ENCODE data around the gene HFE. TPM values are rescaled to one million over a fixed set of nuclear protein-coding genes. Genes with fewer than 3 reads are reported as not detected.
A peak's percentile ranks its signal among the peaks of the same experiment; 100 is the strongest.

The HFE gene
- total and polyA plus RNA-seq, 2 of the 13 experiments (the other 11 are each of a cell fraction or from before 2014, with no cell fraction given): 3.7 to 6.3 TPM

GRCh38 chr6:26045065-26045927 is 41.9 kb upstream of the HFE start:
- H3K9ac ChIP-seq (ENCODE audit: insufficient read depth, low read depth, low read length): peak overlapping the region; percentile 82
- peak overlapping the region; percentile 94 for H3K27ac ChIP-seq (ENCODE audit: extremely low read length, insufficient read depth, low read length)
- POLR2A ChIA-PET: interaction anchor here (0.6 to 6.0 kb wide), 23 partner anchors 9 to 1791 kb away, joined by 3 to 322 read pairs (median 5); partner anchors contain the start of gene HFE
- no peaks in the 10 kb centered on the region; a peak in 1 of 5 replicates for H3K27me3 ChIP-seq (ENCODE audit: control insufficient read depth in 1 of 2, insufficient read depth in 2 of 2, low read length in 2 of 2)
- intact Hi-C loops (cut with micrococcal nuclease; ENCODE audit: unreplicated experiment): loop anchor here (1.0 kb wide), 1 partner anchor 10 kb away; no protein-coding TSS in a partner anchor
- H3K4me1 ChIP-seq (ENCODE audit: insufficient read depth, low read length): peaks cover 31% of the 10 kb centered on the region
- no peaks in the 10 kb centered on the region for H3K9me3 ChIP-seq (ENCODE audit: low read length)
- in situ Hi-C loops (cut with HindIII; ENCODE audit: extremely low pct_ligation_motif_present, low pct_unique_long_range_greater_than_20kb): no loop called here
- H3K36me3 ChIP-seq (replicated peaks in 1 of 2; ENCODE audit: control insufficient read depth in 1 of 2, insufficient read depth in 2 of 2, low read length in 2 of 2): no peaks in the 10 kb centered on the region
- peak overlapping the region; percentile 58 to 73 (median 63) for H3K4me3 ChIP-seq (replicated peaks in 1 of 3; ENCODE audit: insufficient read depth in 1 of 3, low read depth in 2 of 3, low read length in 3 of 3)
- no peaks in the 10 kb centered on the region for H4K20me1 ChIP-seq (ENCODE audit: insufficient read depth, low read length)
- FAIRE-seq: peak; percentile 94
- H2AFZ ChIP-seq (ENCODE audit: low read length): peak overlapping the region; percentile 58
- H3K4me2 ChIP-seq (ENCODE audit: low read depth, low read length): peak overlapping the region; percentile 92
- ATAC-seq: peak; percentile 74
- peak; percentile 99 for DNase-seq (ENCODE audit: low spot score)
- CTCF ChIA-PET (ENCODE audit: low intra/inter-chr PET ratio, low total read pairs): no interaction called here
- TSS peak; percentile 98 for BruUV-seq (replicated peaks)
- 1% methylated on average over 47 of the region's 47 CpGs for WGBS (ENCODE audit: low lambda C conversion rate)
- H3K79me2 ChIP-seq (ENCODE audit: insufficient read depth, low read length): no peaks in the 10 kb centered on the region
- TF ChIP-seq TRAFD1 (CRISPR knock-in tag; IDR thresholded peaks at IDR 0.05; ENCODE audit: borderline replicate concordance): no peak
- peak; percentile 89 for TF ChIP-seq MTF1 (CRISPR knock-in tag; IDR thresholded peaks at IDR 0.05)
- TF ChIP-seq E2F5 (CRISPR knock-in tag; conservative IDR thresholded peaks at IDR 0.05): peak; percentile 90; the same call in 1 of the 2 replicates
- TF ChIP-seq ZNF790 (CRISPR knock-in tag; IDR thresholded peaks at IDR 0.05; ENCODE audit: borderline replicate concordance): 0 out of 2 replicates have a peak, but pooled peaks have one; percentile 71
- 0 out of 2 replicates have a peak, but pooled peaks have one; percentile 40 for TF ChIP-seq ZNF530 (CRISPR knock-in tag; IDR thresholded peaks at IDR 0.05; ENCODE audit: low read depth)
- TF ChIP-seq, protein P1, sequence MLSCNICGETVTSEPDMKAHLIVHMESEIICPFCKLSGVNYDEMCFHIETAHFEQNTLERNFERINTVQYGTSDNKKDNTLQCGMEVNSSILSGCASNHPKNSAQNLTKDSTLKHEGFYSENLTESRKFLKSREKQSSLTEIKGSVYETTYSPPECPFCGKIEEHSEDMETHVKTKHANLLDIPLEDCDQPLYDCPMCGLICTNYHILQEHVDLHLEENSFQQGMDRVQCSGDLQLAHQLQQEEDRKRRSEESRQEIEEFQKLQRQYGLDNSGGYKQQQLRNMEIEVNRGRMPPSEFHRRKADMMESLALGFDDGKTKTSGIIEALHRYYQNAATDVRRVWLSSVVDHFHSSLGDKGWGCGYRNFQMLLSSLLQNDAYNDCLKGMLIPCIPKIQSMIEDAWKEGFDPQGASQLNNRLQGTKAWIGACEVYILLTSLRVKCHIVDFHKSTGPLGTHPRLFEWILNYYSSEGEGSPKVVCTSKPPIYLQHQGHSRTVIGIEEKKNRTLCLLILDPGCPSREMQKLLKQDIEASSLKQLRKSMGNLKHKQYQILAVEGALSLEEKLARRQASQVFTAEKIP (CRISPR knock-in tag; IDR thresholded peaks at IDR 0.05; ENCODE audit: borderline replicate concordance): no peak
- TF ChIP-seq KDM3A (CRISPR knock-in tag; IDR thresholded peaks at IDR 0.05; ENCODE audit: low read depth): peak; percentile 58; the same call in 1 of the 2 replicates
- peak; percentile 78 for TF ChIP-seq MEF2D (CRISPR knock-in tag; IDR thresholded peaks at IDR 0.05)
- TF ChIP-seq CBX1 (IDR thresholded peaks at IDR 0.05; ENCODE audit: low read depth): peak; percentile 94
- no peak; the same call in 1 of the 2 replicates for TF ChIP-seq ZNF136 (CRISPR knock-in tag; IDR thresholded peaks at IDR 0.05; ENCODE audit: low read depth)
- TF ChIP-seq NBN (conservative IDR thresholded peaks at IDR 0.05): no peak
- TF ChIP-seq ZSCAN22 (CRISPR knock-in tag; IDR thresholded peaks at IDR 0.05): no peak
- TF ChIP-seq CREB3 (CRISPR knock-in tag; IDR thresholded peaks at IDR 0.05): no peak
- no peak for TF ChIP-seq ZNF597 (CRISPR knock-in tag; IDR thresholded peaks at IDR 0.05)
- TF ChIP-seq SOX5 (CRISPR knock-in tag; IDR thresholded peaks at IDR 0.05; ENCODE audit: borderline replicate concordance): peak; percentile 39; the same call in 1 of the 2 replicates
- peak; percentile 42; the same call in 1 of the 2 replicates for TF ChIP-seq ELF3 (CRISPR knock-in tag; IDR thresholded peaks at IDR 0.05)
